HepG2 (cell line): ENCODE results near the gene ACYP2. TPM values are rescaled to one million over a fixed set of nuclear protein-coding genes. Genes with fewer than 3 reads are reported as not detected.
A peak's percentile ranks its signal among the peaks of the same experiment; 100 is the strongest.

Source experiments
- CREB1 ChIP-seq, 2 experiments: fragments of 450-650 bp in 1 of 2; IDR thresholded peaks; 2 replicates each; pipeline ENCODE4 v1.6.1; 2016 to 2017; ENCODE audit warnings: control low read depth in 1 of 2, mild to moderate bottlenecking in 1 of 2, missing compliant biosample characterization in 1 of 2, missing genetic modification characterization in 1 of 2
- FOSL1 ChIP-seq: sonication (generic); formaldehyde crosslinking; IDR thresholded peaks from 2 replicates; pipeline ENCODE4 v1.9.0; 2021; ENCODE audit warnings: missing genetic modification reagents, borderline replicate concordance
- FOXK2 ChIP-seq: fragments of 450-650 bp; IDR thresholded peaks from 2 replicates; pipeline ENCODE4 v1.6.1; 2016
- HOXA3 ChIP-seq: sonication (generic); formaldehyde crosslinking; IDR thresholded peaks from 2 replicates; pipeline ENCODE4 v1.5.0; 2020; ENCODE audit warnings: missing genetic modification reagents
- HOXD1 ChIP-seq: sonication (generic); formaldehyde crosslinking; IDR thresholded peaks from 2 replicates; pipeline ENCODE4 v1.5.0; 2020; ENCODE audit warnings: missing genetic modification reagents
- KLF15 ChIP-seq: sonication (generic); formaldehyde crosslinking; IDR thresholded peaks from 2 replicates; pipeline ENCODE4 v1.8.1; 2023; ENCODE audit warnings: borderline replicate concordance, mild to moderate bottlenecking, inconsistent platforms, missing genetic modification reagents, mixed read lengths
- NFKB2 ChIP-seq: sonication (generic); formaldehyde crosslinking; IDR thresholded peaks from 2 replicates; pipeline ENCODE4 v1.4.0; 2020; ENCODE audit warnings: missing genetic modification reagents, borderline replicate concordance
- PHF20 ChIP-seq: sonication (generic); formaldehyde crosslinking; IDR thresholded peaks from 2 replicates; pipeline ENCODE4 v1.5.0; 2020; ENCODE audit warnings: mild to moderate bottlenecking, missing genetic modification reagents
- SAP130 ChIP-seq: IDR thresholded peaks from 2 replicates; pipeline ENCODE4 v1.6.1; 2016; ENCODE audit warnings: low read depth
- SNRNP70 ChIP-seq: fragments of 200-400 bp; formaldehyde crosslinking; IDR thresholded peaks from 2 replicates; pipeline ENCODE4 v1.6.1; 2017; ENCODE audit warnings: mild to moderate bottlenecking, low read depth, low read length, moderate library complexity
- ZBTB21 ChIP-seq: sonication (generic); formaldehyde crosslinking; IDR thresholded peaks from 2 replicates; pipeline ENCODE4 v1.4.0; 2020; ENCODE audit warnings: missing genetic modification reagents
- ZIK1 ChIP-seq: sonication (generic); formaldehyde crosslinking; IDR thresholded peaks from 2 replicates; pipeline ENCODE4 v1.5.0; 2020; ENCODE audit warnings: mild to moderate bottlenecking, low read depth, missing genetic modification reagents, borderline replicate concordance
- ZNF317 ChIP-seq: sonication (generic); formaldehyde crosslinking; IDR thresholded peaks from 2 replicates; pipeline ENCODE4 v1.5.0; 2020; ENCODE audit warnings: mild to moderate bottlenecking, missing genetic modification reagents
- ZNF331 ChIP-seq: sonication (generic); formaldehyde crosslinking; IDR thresholded peaks from 2 replicates; pipeline ENCODE4 v1.4.0; 2020; ENCODE audit warnings: missing genetic modification reagents
- ZNF496 ChIP-seq: sonication (generic); formaldehyde crosslinking; IDR thresholded peaks from 2 replicates; pipeline ENCODE4 v1.8.1; 2023; ENCODE audit warnings: mild to moderate bottlenecking, moderate library complexity, missing genetic modification reagents; ENCODE audit not compliant: insufficient replicate concordance
- polyA plus RNA-seq, 8 experiments: library from polyadenylated mRNA; depleted of rRNA in 3 of 8; stranded (reverse) in 7 of 8; unstranded in 1 of 8; fragments of >200 nt; fragmentation: Illumina TruSeq in 4 of 8; extraction: Trizol in 4 of 8; gene quantifications; 2 replicates each; pipeline versions ENCODE4 v1.2.1 to v1.2.3, GENCODE V29; 2011 to 2016; ENCODE audit warnings: low read depth in 4 of 8, missing spikeins in 1 of 8, mixed read lengths in 1 of 8; ENCODE audit not compliant: insufficient read depth in 1 of 8
- total RNA-seq, 5 experiments: library from RNA; depleted of rRNA; stranded (reverse); fragments of >200 nt; fragmentation: Illumina TruSeq; extraction: Trizol; gene quantifications; 2 replicates each; pipeline ENCODE4 v1.2.3, GENCODE V29; 2016; ENCODE audit warnings: low read depth in 1 of 5
- TF ChIP-seq, protein P1 (sequence below): sonication (generic); formaldehyde crosslinking; IDR thresholded peaks from 2 replicates; pipeline ENCODE4 v1.4.0; 2020; ENCODE audit warnings: missing genetic modification reagents
- TF ChIP-seq, protein P2 (sequence below): sonication (generic); formaldehyde crosslinking; IDR thresholded peaks from 2 replicates; pipeline ENCODE4 v1.5.0; 2020; ENCODE audit warnings: mild to moderate bottlenecking, missing genetic modification reagents, borderline replicate concordance
- TF ChIP-seq, protein P3 (sequence below): sonication (generic); formaldehyde crosslinking; conservative IDR thresholded peaks from 2 replicates; pipeline ENCODE4 v1.8.0; 2022; ENCODE audit warnings: low read depth, missing genetic modification reagents
- TF ChIP-seq, protein P4 (sequence below): sonication (generic); formaldehyde crosslinking; IDR thresholded peaks from 2 replicates; pipeline ENCODE4 v1.4.0; 2020; ENCODE audit warnings: mild to moderate bottlenecking, missing genetic modification reagents
- TF ChIP-seq, protein P5 (sequence below): sonication (generic); formaldehyde crosslinking; IDR thresholded peaks from 2 replicates; pipeline ENCODE4 v1.5.1; 2020; ENCODE audit warnings: missing genetic modification reagents, mild to moderate bottlenecking, borderline replicate concordance
- TF ChIP-seq, protein P6 (sequence below): sonication (generic); formaldehyde crosslinking; IDR thresholded peaks from 2 replicates; pipeline ENCODE4 v1.5.0; 2020; ENCODE audit warnings: missing genetic modification reagents, mild to moderate bottlenecking, borderline replicate concordance

Gene ACYP2
- total and polyA plus RNA-seq, 2 of the 13 experiments (the other 11 are each of a cell fraction or from before 2014, with no cell fraction given): 12.3 to 12.7 TPM

DNA sequence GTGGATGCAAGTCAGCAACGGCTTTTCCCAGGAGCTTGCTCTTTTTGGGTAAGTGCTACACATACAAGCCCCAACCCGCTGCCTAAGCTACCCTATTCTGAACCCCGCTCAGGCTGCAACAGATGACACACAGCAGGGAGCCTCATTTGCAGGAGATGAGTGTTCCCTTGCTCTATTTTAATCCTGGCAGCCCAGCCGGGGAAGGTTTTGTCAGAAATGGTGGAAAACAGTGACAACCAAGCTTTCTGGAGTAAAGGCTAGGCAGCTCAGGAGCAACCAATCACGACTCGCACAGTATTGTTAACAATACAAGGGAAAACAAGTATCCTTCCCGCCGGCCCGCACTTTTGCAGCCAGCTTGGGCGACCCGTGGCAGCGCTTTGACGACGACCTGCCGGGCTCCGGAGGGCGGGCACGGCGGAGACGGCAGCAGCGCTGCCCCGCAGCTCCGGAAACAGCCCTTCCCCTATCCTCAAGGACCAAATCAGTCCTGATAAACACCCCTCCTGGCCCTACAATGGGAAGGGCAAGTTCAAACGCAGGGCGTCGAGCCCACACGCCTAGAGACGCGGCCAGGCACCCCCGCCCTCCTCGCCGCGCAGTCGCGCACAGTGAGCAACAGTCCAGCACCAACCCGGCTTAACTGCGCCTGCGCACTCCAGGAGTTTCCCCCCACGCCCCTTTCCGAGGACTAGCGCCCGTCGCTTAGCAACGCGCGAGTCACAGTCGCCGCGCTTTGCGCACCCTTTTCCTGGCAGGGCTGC is 214.9 kb downstream of the ACYP2 start (continued):
- TF ChIP-seq, protein P1, sequence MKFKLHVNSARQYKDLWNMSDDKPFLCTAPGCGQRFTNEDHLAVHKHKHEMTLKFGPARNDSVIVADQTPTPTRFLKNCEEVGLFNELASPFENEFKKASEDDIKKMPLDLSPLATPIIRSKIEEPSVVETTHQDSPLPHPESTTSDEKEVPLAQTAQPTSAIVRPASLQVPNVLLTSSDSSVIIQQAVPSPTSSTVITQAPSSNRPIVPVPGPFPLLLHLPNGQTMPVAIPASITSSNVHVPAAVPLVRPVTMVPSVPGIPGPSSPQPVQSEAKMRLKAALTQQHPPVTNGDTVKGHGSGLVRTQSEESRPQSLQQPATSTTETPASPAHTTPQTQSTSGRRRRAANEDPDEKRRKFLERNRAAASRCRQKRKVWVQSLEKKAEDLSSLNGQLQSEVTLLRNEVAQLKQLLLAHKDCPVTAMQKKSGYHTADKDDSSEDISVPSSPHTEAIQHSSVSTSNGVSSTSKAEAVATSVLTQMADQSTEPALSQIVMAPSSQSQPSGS (CRISPR knock-in tag): peak; percentile 51; the same call in 1 of the 2 replicates
- TF ChIP-seq, protein P2, sequence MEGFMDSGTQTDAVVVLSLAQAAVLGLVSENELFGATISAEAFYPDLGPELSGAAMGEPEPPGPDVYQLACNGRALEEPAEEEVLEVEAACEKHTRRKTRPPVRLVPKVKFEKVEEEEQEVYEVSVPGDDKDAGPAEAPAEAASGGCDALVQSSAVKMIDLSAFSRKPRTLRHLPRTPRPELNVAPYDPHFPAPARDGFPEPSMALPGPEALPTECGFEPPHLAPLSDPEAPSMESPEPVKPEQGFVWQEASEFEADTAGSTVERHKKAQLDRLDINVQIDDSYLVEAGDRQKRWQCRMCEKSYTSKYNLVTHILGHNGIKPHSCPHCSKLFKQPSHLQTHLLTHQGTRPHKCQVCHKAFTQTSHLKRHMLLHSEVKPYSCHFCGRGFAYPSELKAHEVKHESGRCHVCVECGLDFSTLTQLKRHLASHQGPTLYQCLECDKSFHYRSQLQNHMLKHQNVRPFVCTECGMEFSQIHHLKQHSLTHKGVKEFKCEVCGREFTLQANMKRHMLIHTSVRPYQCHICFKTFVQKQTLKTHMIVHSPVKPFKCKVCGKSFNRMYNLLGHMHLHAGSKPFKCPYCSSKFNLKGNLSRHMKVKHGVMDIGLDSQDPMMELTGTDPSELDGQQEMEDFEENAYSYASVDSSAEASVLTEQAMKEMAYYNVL: peak; percentile 53; the same call in 1 of the 2 replicates
- TF ChIP-seq, protein P3, sequence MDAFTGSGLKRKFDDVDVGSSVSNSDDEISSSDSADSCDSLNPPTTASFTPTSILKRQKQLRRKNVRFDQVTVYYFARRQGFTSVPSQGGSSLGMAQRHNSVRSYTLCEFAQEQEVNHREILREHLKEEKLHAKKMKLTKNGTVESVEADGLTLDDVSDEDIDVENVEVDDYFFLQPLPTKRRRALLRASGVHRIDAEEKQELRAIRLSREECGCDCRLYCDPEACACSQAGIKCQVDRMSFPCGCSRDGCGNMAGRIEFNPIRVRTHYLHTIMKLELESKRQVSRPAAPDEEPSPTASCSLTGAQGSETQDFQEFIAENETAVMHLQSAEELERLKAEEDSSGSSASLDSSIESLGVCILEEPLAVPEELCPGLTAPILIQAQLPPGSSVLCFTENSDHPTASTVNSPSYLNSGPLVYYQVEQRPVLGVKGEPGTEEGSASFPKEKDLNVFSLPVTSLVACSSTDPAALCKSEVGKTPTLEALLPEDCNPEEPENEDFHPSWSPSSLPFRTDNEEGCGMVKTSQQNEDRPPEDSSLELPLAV (CRISPR knock-in tag): no peak
- peak; percentile 98 for TF ChIP-seq NFKB2 (CRISPR knock-in tag)
- TF ChIP-seq ZNF496: no peak
- TF ChIP-seq ZNF317 (CRISPR knock-in tag): peak; percentile 76; the same call in 1 of the 2 replicates
- peak; percentile 30; the same call in 1 of the 2 replicates for TF ChIP-seq FOSL1 (CRISPR knock-in tag)
- TF ChIP-seq ZIK1 (CRISPR knock-in tag): peak; percentile 94; the same call in 1 of the 2 replicates
- no peak for TF ChIP-seq FOXK2
- TF ChIP-seq ZNF331 (CRISPR knock-in tag): peak; percentile 70
- TF ChIP-seq, protein P4, sequence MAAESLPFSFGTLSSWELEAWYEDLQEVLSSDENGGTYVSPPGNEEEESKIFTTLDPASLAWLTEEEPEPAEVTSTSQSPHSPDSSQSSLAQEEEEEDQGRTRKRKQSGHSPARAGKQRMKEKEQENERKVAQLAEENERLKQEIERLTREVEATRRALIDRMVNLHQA (CRISPR knock-in tag): no peak
- TF ChIP-seq, protein P5, sequence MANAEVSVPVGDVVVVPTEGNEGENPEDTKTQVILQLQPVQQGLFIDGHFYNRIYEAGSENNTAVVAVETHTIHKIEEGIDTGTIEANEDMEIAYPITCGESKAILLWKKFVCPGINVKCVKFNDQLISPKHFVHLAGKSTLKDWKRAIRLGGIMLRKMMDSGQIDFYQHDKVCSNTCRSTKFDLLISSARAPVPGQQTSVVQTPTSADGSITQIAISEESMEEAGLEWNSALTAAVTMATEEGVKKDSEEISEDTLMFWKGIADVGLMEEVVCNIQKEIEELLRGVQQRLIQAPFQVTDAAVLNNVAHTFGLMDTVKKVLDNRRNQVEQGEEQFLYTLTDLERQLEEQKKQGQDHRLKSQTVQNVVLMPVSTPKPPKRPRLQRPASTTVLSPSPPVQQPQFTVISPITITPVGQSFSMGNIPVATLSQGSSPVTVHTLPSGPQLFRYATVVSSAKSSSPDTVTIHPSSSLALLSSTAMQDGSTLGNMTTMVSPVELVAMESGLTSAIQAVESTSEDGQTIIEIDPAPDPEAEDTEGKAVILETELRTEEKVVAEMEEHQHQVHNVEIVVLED (CRISPR knock-in tag): peak; percentile 68
- no peak for TF ChIP-seq CREB1 (IDR thresholded peaks at IDR 0.05)
- TF ChIP-seq CREB1 (CRISPR knock-in tag; IDR thresholded peaks at IDR 0.05): no peak
- TF ChIP-seq ZBTB21 (CRISPR knock-in tag): no peak
- peak; percentile 86 for TF ChIP-seq HOXD1 (CRISPR knock-in tag)
- peak; percentile 89 for TF ChIP-seq SAP130 (CRISPR knock-in tag)
- peak; percentile 97 for TF ChIP-seq KLF15
- TF ChIP-seq PHF20 (CRISPR knock-in tag): no peak; the same call in 1 of the 2 replicates
- no peak for TF ChIP-seq SNRNP70
- peak; percentile 74 for TF ChIP-seq HOXA3 (CRISPR knock-in tag)
- TF ChIP-seq, protein P6, sequence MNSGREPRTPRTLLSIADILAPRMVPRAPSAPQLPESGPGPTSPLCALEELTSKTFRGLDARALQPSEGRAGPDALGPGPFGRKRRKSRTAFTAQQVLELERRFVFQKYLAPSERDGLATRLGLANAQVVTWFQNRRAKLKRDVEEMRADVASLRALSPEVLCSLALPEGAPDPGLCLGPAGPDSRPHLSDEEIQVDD (CRISPR knock-in tag): peak; percentile 95; the same call in 1 of the 2 replicates
